H1 (cell line): Measurements from ENCODE around the gene SNRPA1. TPM values are rescaled to one million over a fixed set of nuclear protein-coding genes. Genes with fewer than 3 reads are reported as not detected.

Experiments used
- KDM1A ChIP-seq: fragments of 200-600, 300-600 bp; sonication (generic); IDR thresholded peaks from 2 replicates; pipeline ENCODE4 v1.7.1; 2016; ENCODE audit warnings: mild to moderate bottlenecking, low read length, borderline replicate concordance
- MAX ChIP-seq: IDR thresholded peaks from 2 replicates; pipeline ENCODE4 v1.6.1; 2012; ENCODE audit warnings: inconsistent platforms
- RAD21 ChIP-seq, 2 experiments: IDR thresholded peaks in 1 of 2; conservative IDR thresholded peaks in 1 of 2; 2 replicates each; pipeline ENCODE4 v1.6.1; 2011; ENCODE audit warnings: low read depth in 2 of 2, low read length in 2 of 2, improper control_type of control experiment in 1 of 2, inconsistent platforms in 1 of 2, mild to moderate bottlenecking in 1 of 2, moderate library complexity in 1 of 2
- SIN3A ChIP-seq, 2 experiments: IDR thresholded peaks in 1 of 2; conservative IDR thresholded peaks in 1 of 2; 2 replicates each; pipeline ENCODE4 v1.6.1; 2011 to 2012; ENCODE audit warnings: low read length in 2 of 2, improper control_type of control experiment in 1 of 2, low read depth in 1 of 2, mild to moderate bottlenecking in 1 of 2
- SP1 ChIP-seq: IDR thresholded peaks from 2 replicates; pipeline ENCODE4 v1.6.1; 2011; ENCODE audit warnings: low read depth, low read length
- polyA plus RNA-seq, 7 experiments: library from polyadenylated mRNA; depleted of rRNA in 3 of 7; stranded (reverse) in 5 of 7; unstranded in 2 of 7; fragments of >200 nt in 5 of 7; fragments of 200-250 nt in 2 of 7; gene quantifications; 1 replicate in 5 of 7; 2 replicates in 1 of 7; 4 replicates in 1 of 7; pipeline versions ENCODE4 v1.2.1 to v1.2.3, GENCODE V29; 2011 to 2013; ENCODE audit warnings: missing spikeins in 2 of 7, mixed read lengths in 2 of 7
- total RNA-seq: library from RNA; stranded (reverse); fragmentation: NEBNext Ultra II Directional; extraction: Animal tissue kit (Norgen Biotek cat#: 25700); gene quantifications from 2 replicates; pipeline ENCODE4 v1.2.1, GENCODE V29; 2021

SNRPA1 gene
- total and polyA plus RNA-seq, 2 of the 8 experiments (the other 6 are each of a cell fraction or from before 2014, with no cell fraction given) = 140 to 221 TPM

GRCh38 chr15:101269479-101270223 is 25.4 kb downstream of the SNRPA1 start (continued):
- TF ChIP-seq SIN3A (conservative IDR thresholded peaks at IDR 0.05 in 1 of 2, IDR thresholded peaks at IDR 0.05 in 1 of 2; ENCODE audit: low read depth in 1 of 2, low read length in 2 of 2) (no peak), RAD21 (IDR thresholded peaks at IDR 0.05 in 1 of 2, conservative IDR thresholded peaks at IDR 0.05 in 1 of 2; ENCODE audit: low read depth in 2 of 2, low read length in 2 of 2) (peak; percentile 51 to 68), SP1 (no peak), MAX (peak; percentile 91), KDM1A (no peak)
- TF ChIP-seq, all 59 proteins: peak for 5
